ENCODE data around the gene FAM234A. TPM values are rescaled to one million over a fixed set of nuclear protein-coding genes. Genes with fewer than 3 reads are reported as not detected.
A peak's percentile ranks its signal among the peaks of the same experiment; 100 is the strongest.

The FAM234A gene
- total RNA-seq, 1 experiment from 2014 or later: 121 TPM

GRCh38 chr16:228151-228851, 6.3 kb upstream of the FAM234A start:
- TSS peak; percentile 78 for BruUV-seq (replicated peaks)
- in situ Hi-C loops (cut with HindIII; ENCODE audit: low pct_unique_long_range_greater_than_20kb, low sequenced_read_pairs): no loop called here
- DNase-seq (ENCODE audit: low read depth, low spot score): no peak
- H3K36me3 ChIP-seq (ENCODE audit: control insufficient read depth, insufficient read depth, low read length): peaks cover 21% of the 10 kb centered on the region
- peaks cover 9% of the 10 kb centered on the region for H3K4me1 ChIP-seq (ENCODE audit: control insufficient read depth, insufficient read depth, low read length)
- CTCF ChIA-PET: no interaction called here
- ATAC-seq: peak; percentile 52
- no peaks in the 10 kb centered on the region for H3K9me3 ChIP-seq (ENCODE audit: control insufficient read depth, insufficient read depth, low read depth, low read length)
- intact Hi-C loops (cut with micrococcal nuclease; ENCODE audit: unreplicated experiment): no loop called here
- POLR2A ChIA-PET: interaction anchor here (0.6 to 0.9 kb wide), 3 partner anchors 49 to 124 kb away, joined by 3 to 19 read pairs (median 4); partner anchors contain the start of gene AXIN1
- peak overlapping the region; percentile 88 for H3K27ac ChIP-seq (ENCODE audit: low read length)
- no peaks in the 10 kb centered on the region for H3K27me3 ChIP-seq (ENCODE audit: control insufficient read depth, insufficient read depth, low read length)
- TF ChIP-seq, protein P1, sequence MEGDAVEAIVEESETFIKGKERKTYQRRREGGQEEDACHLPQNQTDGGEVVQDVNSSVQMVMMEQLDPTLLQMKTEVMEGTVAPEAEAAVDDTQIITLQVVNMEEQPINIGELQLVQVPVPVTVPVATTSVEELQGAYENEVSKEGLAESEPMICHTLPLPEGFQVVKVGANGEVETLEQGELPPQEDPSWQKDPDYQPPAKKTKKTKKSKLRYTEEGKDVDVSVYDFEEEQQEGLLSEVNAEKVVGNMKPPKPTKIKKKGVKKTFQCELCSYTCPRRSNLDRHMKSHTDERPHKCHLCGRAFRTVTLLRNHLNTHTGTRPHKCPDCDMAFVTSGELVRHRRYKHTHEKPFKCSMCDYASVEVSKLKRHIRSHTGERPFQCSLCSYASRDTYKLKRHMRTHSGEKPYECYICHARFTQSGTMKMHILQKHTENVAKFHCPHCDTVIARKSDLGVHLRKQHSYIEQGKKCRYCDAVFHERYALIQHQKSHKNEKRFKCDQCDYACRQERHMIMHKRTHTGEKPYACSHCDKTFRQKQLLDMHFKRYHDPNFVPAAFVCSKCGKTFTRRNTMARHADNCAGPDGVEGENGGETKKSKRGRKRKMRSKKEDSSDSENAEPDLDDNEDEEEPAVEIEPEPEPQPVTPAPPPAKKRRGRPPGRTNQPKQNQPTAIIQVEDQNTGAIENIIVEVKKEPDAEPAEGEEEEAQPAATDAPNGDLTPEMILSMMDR (IDR thresholded peaks at IDR 0.05): no peak
- TF ChIP-seq SIN3A (IDR thresholded peaks at IDR 0.05; ENCODE audit: borderline replicate concordance, insufficient read depth, low read depth, low read length) (no peak), POLR2AphosphoS5 (IDR thresholded peaks at IDR 0.05; ENCODE audit: low read depth, low read length) (no peak), TCF7L2 (IDR thresholded peaks at IDR 0.05; ENCODE audit: low read depth, low read length) (no peak)
- TF ChIP-seq, protein P2, sequence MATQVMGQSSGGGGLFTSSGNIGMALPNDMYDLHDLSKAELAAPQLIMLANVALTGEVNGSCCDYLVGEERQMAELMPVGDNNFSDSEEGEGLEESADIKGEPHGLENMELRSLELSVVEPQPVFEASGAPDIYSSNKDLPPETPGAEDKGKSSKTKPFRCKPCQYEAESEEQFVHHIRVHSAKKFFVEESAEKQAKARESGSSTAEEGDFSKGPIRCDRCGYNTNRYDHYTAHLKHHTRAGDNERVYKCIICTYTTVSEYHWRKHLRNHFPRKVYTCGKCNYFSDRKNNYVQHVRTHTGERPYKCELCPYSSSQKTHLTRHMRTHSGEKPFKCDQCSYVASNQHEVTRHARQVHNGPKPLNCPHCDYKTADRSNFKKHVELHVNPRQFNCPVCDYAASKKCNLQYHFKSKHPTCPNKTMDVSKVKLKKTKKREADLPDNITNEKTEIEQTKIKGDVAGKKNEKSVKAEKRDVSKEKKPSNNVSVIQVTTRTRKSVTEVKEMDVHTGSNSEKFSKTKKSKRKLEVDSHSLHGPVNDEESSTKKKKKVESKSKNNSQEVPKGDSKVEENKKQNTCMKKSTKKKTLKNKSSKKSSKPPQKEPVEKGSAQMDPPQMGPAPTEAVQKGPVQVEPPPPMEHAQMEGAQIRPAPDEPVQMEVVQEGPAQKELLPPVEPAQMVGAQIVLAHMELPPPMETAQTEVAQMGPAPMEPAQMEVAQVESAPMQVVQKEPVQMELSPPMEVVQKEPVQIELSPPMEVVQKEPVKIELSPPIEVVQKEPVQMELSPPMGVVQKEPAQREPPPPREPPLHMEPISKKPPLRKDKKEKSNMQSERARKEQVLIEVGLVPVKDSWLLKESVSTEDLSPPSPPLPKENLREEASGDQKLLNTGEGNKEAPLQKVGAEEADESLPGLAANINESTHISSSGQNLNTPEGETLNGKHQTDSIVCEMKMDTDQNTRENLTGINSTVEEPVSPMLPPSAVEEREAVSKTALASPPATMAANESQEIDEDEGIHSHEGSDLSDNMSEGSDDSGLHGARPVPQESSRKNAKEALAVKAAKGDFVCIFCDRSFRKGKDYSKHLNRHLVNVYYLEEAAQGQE (IDR thresholded peaks at IDR 0.05; ENCODE audit: insufficient read depth in 1 of 2, low read depth in 2 of 2, low read length in 1 of 2): no peak
- H3K4me3 ChIP-seq (ENCODE audit: low read depth in 2 of 2, low read length in 2 of 2): peak overlapping the region; percentile 90 to 99

- DNase-seq (ENCODE audit: low read depth, low spot score): peak; percentile 27
- TF ChIP-seq, protein P1 (IDR thresholded peaks at IDR 0.05): no peak
- TF ChIP-seq SIN3A (IDR thresholded peaks at IDR 0.05; ENCODE audit: borderline replicate concordance, insufficient read depth, low read depth, low read length) (peak; percentile 82; the same call in 1 of the 2 replicates), TCF7L2 (IDR thresholded peaks at IDR 0.05; ENCODE audit: low read depth, low read length) (0 out of 2 replicates have a peak, but pooled peaks have one; percentile 13), POLR2AphosphoS5 (IDR thresholded peaks at IDR 0.05; ENCODE audit: low read depth, low read length) (peak; percentile 97)
- TF ChIP-seq, protein P2 (IDR thresholded peaks at IDR 0.05; ENCODE audit: insufficient read depth in 1 of 2, low read depth in 2 of 2, low read length in 1 of 2): peak in 1 of 2 experiments; percentile 68; a peak in 1 of 4 replicates
- intact Hi-C loops (cut with micrococcal nuclease; ENCODE audit: unreplicated experiment): no loop called here
Observed at GRCh38 chr16:228852-229730, 5.5 kb upstream of the FAM234A start, which contains the start of gene LUC7L. Gene LUC7L (minus strand): TSS chr16:229449. CDS start chr16:229339, 110 bp downstream.

More at GRCh38 chr16:228852-229730, 5.5 kb upstream of the FAM234A start, which contains the start of gene LUC7L:
- Histone ChIP-seq H3K9me3 (ENCODE audit: control insufficient read depth, insufficient read depth, low read depth, low read length) (no peaks in the 10 kb centered on the region), H3K4me3 (ENCODE audit: low read depth in 2 of 2, low read length in 2 of 2) (peak within 1 kb of the TSS; percentile 90 to 99), H3K27ac (ENCODE audit: low read length) (peak within 1 kb of the TSS; percentile 88), H3K36me3 (ENCODE audit: control insufficient read depth, insufficient read depth, low read length) (peaks cover 21% of the 10 kb centered on the region), H3K4me1 (ENCODE audit: control insufficient read depth, insufficient read depth, low read length) (peaks cover 9% of the 10 kb centered on the region), H3K27me3 (ENCODE audit: control insufficient read depth, insufficient read depth, low read length) (no peaks in the 10 kb centered on the region)
- POLR2A ChIA-PET: interaction anchor here (0.6 kb wide), 1 partner anchor 11 kb away, joined by 6 read pairs; no protein-coding TSS in a partner anchor
- peak; percentile 97 for ATAC-seq
- TSS peak; percentile 89 for BruUV-seq (replicated peaks)
- CTCF ChIA-PET: interaction anchor here (0.6 to 0.7 kb wide), 2 partner anchors 124 to 1620 kb away, joined by 3 to 4 read pairs; no protein-coding TSS in a partner anchor
- in situ Hi-C loops (cut with HindIII; ENCODE audit: low pct_unique_long_range_greater_than_20kb, low sequenced_read_pairs): no loop called here
